ENCODE measurements around the gene TOP3B.

GRCh38 chr22:21949948-21950347, 32.6 kb downstream of the TOP3B start:
- TF ChIP-seq CTCF (IDR thresholded peaks at IDR 0.05) = no peak
- TF ChIP-seq POLR2A (IDR thresholded peaks at IDR 0.05) = no peak
